Lower leg skin (tissue), 3 donors: ENCODE measurements around the gene ZSWIM3.

Source experiments
- CTCF ChIP-seq, 3 donors: fragments of 450-650 bp; IDR thresholded peaks; one replicate each; pipeline ENCODE4 v1.5.1; 2016; ENCODE audit warnings: antibody characterized with exemption in 3 of 3, mild to moderate bottlenecking in 3 of 3, moderate library complexity in 2 of 3
- POLR2A ChIP-seq, 2 donors: fragments of 450-650 bp; IDR thresholded peaks; one replicate each; pipeline ENCODE4 v1.6.1; 2016 to 2017; ENCODE audit warnings: antibody characterized with exemption in 2 of 2, mild to moderate bottlenecking in 1 of 2, moderate library complexity in 1 of 2

GRCh38 chr20:45902199-45902701 is 44.8 kb downstream of the ZSWIM3 start:
- TF ChIP-seq CTCF (IDR thresholded peaks at IDR 0.05) (no peak), POLR2A (IDR thresholded peaks at IDR 0.05) (no peak)
